KMS-11 (cell line): ENCODE measurements around the gene NANOG.
A peak's percentile ranks its signal among the peaks of the same experiment; 100 is the strongest.
"Not testable (repeated sequence)": the region's sequence is repeated elsewhere in the genome, so short reads cannot be mapped to it uniquely, and the experiment has no call there.

Experiments
- H2AFZ ChIP-seq: fragments of 200-600 bp; sonication (generic); 2 replicates; pipeline ENCODE4 v1.6.1; 2016; ENCODE audit warnings: antibody characterized with exemption, mixed run types, low read depth
- H3K27ac ChIP-seq: fragments of 200-600 bp; sonication (generic); 2 replicates; pipeline ENCODE4 v1.6.1; 2016; ENCODE audit warnings: mild to moderate bottlenecking, mixed run types
- H3K27me3 ChIP-seq: fragments of 200-600 bp; sonication (generic); 2 replicates; pipeline ENCODE4 v1.6.1; 2017; ENCODE audit warnings: mild to moderate bottlenecking, low read depth, mixed run types, moderate library complexity; ENCODE audit not compliant: insufficient read depth
- H3K36me3 ChIP-seq: fragments of 200-600 bp; sonication (generic); 2 replicates; pipeline ENCODE4 v1.6.1; 2017; ENCODE audit warnings: mild to moderate bottlenecking, mixed run types; ENCODE audit not compliant: insufficient read depth
- H3K4me1 ChIP-seq: fragments of 200-600 bp; sonication (generic); 2 replicates; pipeline ENCODE4 v1.6.1; 2016; ENCODE audit warnings: mild to moderate bottlenecking, low read depth, mixed run types; ENCODE audit not compliant: poor library complexity, severe bottlenecking
- H3K4me2 ChIP-seq: fragments of 200-600 bp; sonication (generic); 2 replicates; pipeline ENCODE4 v1.7.0; 2016; ENCODE audit warnings: mild to moderate bottlenecking, mixed run types
- H3K4me3 ChIP-seq: fragments of 200-600 bp; sonication (generic); IDR thresholded peaks from 2 replicates; pipeline ENCODE4 v1.6.1; 2017; ENCODE audit warnings: low read depth, low read length, mixed read lengths; ENCODE audit not compliant: insufficient read depth
- H3K79me2 ChIP-seq: fragments of 200-600 bp; sonication (generic); 2 replicates; pipeline ENCODE4 v1.6.1; 2016; ENCODE audit warnings: low read depth, mixed run types; ENCODE audit not compliant: insufficient read depth
- H3K9ac ChIP-seq: fragments of 200-600 bp; sonication (generic); 2 replicates; pipeline ENCODE4 v1.6.1; 2016; ENCODE audit warnings: mild to moderate bottlenecking, mixed run types
- H4K20me1 ChIP-seq: fragments of 200-600 bp; sonication (generic); 2 replicates; pipeline ENCODE4 v1.6.1; 2016; ENCODE audit warnings: mild to moderate bottlenecking, mixed run types; ENCODE audit not compliant: insufficient read depth
- TF ChIP-seq, protein P1 (sequence below): fragments of 200-600 bp; sonication (generic); conservative IDR thresholded peaks from 2 replicates; pipeline ENCODE4 v1.6.1; 2017; ENCODE audit warnings: low read depth, mild to moderate bottlenecking, antibody characterized with exemption, low read length, moderate library complexity, mixed read lengths

NANOG gene

DNA sequence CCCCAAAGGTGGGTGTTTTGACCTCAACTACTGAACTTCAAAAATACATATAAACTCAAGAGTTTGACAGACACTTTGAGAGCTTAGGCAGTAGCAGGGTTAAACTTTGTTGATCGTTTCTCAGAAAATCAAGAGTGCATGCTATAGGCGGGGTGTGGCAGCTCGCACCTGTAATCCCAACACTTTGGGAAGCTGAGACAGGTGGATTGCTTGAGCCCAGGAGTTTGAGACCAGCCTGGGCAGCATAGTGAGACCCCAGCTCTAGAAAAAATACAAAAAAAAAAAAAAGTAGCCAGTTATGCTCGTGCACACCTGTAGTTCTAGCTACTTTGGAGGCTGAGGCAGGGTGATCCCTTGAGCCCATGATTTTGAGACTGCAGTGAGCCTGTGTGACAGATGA lies 12.3 kb downstream of the NANOG start:
- H3K36me3 ChIP-seq: no peaks in the 10 kb centered on the region
- H3K4me2 ChIP-seq: no peak overlapping the region
- no peak overlapping the region for H3K9ac ChIP-seq
- no peaks in the 10 kb centered on the region for H4K20me1 ChIP-seq
- H3K4me3 ChIP-seq: no peak overlapping the region
- TF ChIP-seq, protein P1, sequence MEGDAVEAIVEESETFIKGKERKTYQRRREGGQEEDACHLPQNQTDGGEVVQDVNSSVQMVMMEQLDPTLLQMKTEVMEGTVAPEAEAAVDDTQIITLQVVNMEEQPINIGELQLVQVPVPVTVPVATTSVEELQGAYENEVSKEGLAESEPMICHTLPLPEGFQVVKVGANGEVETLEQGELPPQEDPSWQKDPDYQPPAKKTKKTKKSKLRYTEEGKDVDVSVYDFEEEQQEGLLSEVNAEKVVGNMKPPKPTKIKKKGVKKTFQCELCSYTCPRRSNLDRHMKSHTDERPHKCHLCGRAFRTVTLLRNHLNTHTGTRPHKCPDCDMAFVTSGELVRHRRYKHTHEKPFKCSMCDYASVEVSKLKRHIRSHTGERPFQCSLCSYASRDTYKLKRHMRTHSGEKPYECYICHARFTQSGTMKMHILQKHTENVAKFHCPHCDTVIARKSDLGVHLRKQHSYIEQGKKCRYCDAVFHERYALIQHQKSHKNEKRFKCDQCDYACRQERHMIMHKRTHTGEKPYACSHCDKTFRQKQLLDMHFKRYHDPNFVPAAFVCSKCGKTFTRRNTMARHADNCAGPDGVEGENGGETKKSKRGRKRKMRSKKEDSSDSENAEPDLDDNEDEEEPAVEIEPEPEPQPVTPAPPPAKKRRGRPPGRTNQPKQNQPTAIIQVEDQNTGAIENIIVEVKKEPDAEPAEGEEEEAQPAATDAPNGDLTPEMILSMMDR: no peak
- H3K4me1 ChIP-seq: no peaks in the 10 kb centered on the region
- H3K27me3 ChIP-seq: no peaks in the 10 kb centered on the region
- H3K79me2 ChIP-seq: no peaks in the 10 kb centered on the region
- H2AFZ ChIP-seq: no peak overlapping the region
- H3K27ac ChIP-seq: no peak overlapping the region

DNA sequence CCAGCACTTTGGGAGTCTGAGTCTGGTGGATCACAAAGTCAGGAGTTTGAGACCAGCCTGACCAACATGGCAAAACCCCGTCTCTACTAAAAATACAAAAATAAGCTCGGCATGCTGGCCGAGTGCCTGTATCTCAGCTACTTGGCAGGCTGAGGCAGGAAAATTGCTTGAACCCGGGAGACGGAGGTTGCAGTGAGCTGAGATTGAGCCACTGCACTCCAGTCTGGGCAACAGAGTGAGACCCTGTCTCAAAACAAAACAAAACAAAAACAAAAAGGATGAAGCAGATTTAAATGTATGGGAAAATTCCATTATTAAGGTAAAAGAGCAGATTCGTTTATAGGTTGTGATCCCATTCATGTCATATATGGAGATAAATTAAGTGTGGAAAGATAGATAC lies 17.1 kb downstream of the NANOG start:
- H3K36me3 ChIP-seq, H2AFZ ChIP-seq, H3K27me3 ChIP-seq: not testable (repeated sequence)

DNA sequence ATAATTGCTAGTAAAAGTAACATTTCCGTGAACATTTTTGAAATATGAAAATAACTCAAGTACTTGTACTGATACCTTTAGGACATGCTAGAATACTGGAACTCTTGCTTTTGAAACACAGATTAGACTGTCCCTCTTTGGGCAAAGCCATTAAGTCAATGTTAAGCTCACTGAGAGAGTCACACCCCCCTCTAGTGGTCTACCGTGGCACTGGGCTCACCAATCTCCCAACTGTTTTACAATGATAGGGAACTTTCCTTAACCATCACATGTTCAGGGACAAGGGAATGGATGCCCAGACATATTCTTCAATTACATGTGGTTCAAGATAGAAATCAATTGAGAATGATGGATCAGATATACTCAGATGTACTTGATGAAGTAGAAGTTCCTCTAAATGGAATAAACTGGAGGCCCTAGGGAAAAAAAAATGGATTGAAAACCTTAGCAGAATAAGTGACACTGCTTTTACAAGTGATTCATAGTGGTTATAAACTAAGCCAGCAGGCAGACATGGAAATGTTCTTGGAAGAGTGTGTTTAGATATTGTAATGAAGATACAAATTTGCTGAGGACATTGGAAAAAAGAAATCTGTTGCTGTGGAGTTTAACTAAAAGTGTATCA lies 17.8 kb downstream of the NANOG start:
- Histone ChIP-seq H3K4me2 (no peak overlapping the region), H3K4me1 (no peaks in the 10 kb centered on the region), H4K20me1 (no peaks in the 10 kb centered on the region), H2AFZ (no peak overlapping the region), H3K4me3 (no peak overlapping the region), H3K27ac (no peak overlapping the region), H3K79me2 (no peaks in the 10 kb centered on the region), H3K9ac (no peak overlapping the region), H3K27me3 (no peaks in the 10 kb centered on the region), H3K36me3 (no peaks in the 10 kb centered on the region)
- TF ChIP-seq, protein P1: peak; percentile 88

More for the DNA sequence above, 17.1 kb downstream of the NANOG start:
- not testable (repeated sequence) for H3K27ac ChIP-seq, H3K4me2 ChIP-seq, H3K9ac ChIP-seq, H3K79me2 ChIP-seq, H4K20me1 ChIP-seq, H3K4me3 ChIP-seq, H3K4me1 ChIP-seq

DNA sequence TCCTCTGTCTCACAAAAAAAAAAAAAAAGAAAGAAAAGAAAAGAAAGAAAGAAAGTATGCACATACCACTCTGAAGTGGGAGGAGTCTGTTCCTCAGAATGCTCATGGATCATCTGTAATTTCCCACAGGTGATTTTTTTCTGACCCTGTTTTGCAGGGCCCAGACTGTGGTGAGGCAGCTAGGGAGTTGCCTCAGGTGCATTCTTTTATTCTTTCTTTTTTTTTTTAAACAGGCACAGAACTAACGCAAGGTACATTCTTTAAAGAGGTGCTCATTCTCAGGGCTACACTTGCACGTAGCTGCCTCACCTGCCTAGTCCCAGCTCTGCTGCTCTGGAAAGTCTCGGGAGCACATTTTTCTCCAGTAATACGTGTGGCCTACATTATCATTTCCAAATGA lies 36.6 kb downstream of the NANOG start:
- H3K4me1 ChIP-seq, H3K4me2 ChIP-seq, H3K36me3 ChIP-seq, H3K27ac ChIP-seq, H3K27me3 ChIP-seq, H2AFZ ChIP-seq, H3K9ac ChIP-seq, H3K4me3 ChIP-seq, H4K20me1 ChIP-seq, H3K79me2 ChIP-seq: not testable (repeated sequence)

DNA sequence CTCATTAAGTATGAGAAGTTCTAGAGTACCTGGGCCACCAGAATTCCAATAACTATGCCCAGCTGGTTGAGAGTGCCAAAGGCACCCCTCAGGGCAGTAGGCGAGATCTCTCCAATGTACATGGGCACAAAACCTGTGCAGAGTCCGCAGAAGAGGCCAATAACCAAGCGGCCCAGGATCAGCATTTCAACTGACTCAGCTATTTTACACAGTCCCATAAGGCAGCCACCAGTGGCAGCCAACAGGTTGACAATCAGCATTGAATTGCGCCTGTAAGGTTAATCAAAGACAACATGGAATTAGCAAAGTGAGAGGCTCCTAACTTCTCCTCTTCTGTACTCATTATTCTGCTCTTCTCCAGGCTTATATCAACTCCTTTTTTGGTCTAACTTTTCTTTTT lies 40.5 kb downstream of the NANOG start:
- H3K36me3 ChIP-seq, H3K4me2 ChIP-seq, H2AFZ ChIP-seq, H4K20me1 ChIP-seq, H3K4me3 ChIP-seq, H3K27me3 ChIP-seq, H3K9ac ChIP-seq, H3K27ac ChIP-seq, H3K4me1 ChIP-seq, H3K79me2 ChIP-seq: not testable (repeated sequence)

DNA sequence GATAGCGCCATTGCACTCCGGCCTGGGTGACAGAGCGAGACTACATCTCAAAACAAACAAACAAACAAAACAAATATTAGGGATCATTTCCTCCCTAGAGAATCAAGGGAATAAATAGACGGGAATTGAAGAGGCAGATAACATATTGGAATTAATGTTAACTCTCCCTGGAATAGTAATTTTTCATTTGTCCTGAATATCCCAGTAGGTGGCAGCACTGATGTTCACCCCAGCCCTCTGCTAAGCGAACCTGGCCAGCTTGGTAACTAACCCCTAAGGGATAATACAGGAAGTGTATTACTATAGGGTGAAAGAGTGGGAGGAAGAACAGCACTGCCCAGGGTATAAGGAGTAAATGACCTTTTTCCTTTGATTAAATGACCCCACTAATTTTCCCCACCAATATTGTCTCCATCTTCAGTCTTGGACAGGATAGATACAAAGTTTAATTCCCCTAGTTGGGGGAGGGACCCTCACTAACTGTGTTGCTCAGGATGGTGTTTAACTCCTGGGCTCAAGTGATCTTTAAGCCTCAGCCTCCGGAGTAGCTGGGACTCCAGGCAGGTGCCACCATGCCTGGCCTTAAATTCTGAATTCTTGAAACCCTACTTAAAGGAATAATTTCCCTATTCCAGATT lies 43.0 kb downstream of the NANOG start:
- Histone ChIP-seq H3K27ac (no peak overlapping the region), H3K79me2 (no peaks in the 10 kb centered on the region), H3K4me3 (no peak overlapping the region), H3K9ac (no peak overlapping the region), H3K4me2 (no peak overlapping the region), H3K4me1 (no peaks in the 10 kb centered on the region), H3K36me3 (no peaks in the 10 kb centered on the region), H4K20me1 (no peaks in the 10 kb centered on the region), H2AFZ (peak overlapping the region; percentile 36; the same call in 1 of the 2 replicates), H3K27me3 (no peaks in the 10 kb centered on the region)
- TF ChIP-seq, protein P1: peak; percentile 62

DNA sequence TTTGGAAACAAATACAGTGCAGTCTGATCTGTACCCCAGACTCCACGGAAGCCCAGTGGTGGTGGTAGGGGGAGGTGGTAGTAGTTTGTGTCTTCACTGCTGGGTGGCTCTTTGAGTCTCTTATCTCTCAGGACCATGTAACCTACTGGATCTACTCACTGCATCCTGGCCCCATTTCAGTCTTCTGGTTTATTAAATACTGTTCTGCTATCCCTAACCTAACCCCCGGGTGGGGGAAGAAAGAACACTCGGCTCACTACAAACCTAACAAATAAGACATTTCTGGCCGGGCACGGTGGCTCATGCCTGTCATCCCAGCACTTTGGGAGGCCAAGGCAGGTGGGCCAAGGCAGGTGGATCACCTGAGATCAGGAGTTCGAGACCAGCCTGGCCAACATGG lies 44.0 kb downstream of the NANOG start:
- not testable (repeated sequence) for H3K4me3 ChIP-seq, H3K4me2 ChIP-seq, H3K27me3 ChIP-seq, H2AFZ ChIP-seq, H4K20me1 ChIP-seq, H3K36me3 ChIP-seq, H3K4me1 ChIP-seq, H3K9ac ChIP-seq, H3K79me2 ChIP-seq, H3K27ac ChIP-seq
